HG02938 (cell line): ENCODE measurements around the gene KCNA10.

Source experiments
- ATAC-seq: cut with Tn5 transposase; IDR thresholded peaks from one replicate; pipeline ENCODE4 v1.9.1; 2021; ENCODE audit warnings: mild to moderate bottlenecking, moderate library complexity; ENCODE audit not compliant: unreplicated experiment

Gene KCNA10

GRCh38 chr1:110502402-110503151 lies 16.4 kb downstream of the KCNA10 start:
- ATAC-seq: no peak

DNA sequence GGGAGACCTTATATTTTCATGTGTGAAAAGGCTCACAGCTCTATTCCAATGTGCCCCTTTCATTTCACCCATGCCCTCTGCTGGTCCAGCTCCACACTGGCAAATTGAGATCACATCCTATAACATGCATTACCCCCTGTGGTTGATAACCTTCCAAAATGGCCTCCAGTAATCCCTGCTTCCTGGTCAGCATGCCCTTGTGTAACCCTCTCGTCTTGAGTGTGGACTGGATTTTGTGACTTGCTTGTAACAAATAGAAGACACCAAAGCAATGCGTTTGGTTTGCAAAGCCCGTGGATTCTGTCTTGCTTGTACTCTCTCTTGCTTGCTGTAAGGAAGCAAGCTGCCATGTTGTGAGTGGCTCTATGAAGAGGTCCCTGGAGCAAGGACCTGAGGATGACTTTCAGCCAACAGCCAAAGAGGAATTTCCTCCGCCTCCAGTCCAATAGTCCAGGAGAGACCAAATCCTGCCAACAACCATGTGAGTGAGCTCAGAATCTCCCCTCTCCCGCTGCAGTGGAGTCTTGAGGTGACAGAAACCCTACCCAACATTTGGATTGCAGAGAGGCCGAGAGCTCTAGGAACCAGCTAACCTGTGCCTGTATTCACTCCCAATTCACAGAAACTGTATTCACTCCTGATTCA lies 17.4 kb downstream of the KCNA10 start:
- ATAC-seq: no peak

DNA sequence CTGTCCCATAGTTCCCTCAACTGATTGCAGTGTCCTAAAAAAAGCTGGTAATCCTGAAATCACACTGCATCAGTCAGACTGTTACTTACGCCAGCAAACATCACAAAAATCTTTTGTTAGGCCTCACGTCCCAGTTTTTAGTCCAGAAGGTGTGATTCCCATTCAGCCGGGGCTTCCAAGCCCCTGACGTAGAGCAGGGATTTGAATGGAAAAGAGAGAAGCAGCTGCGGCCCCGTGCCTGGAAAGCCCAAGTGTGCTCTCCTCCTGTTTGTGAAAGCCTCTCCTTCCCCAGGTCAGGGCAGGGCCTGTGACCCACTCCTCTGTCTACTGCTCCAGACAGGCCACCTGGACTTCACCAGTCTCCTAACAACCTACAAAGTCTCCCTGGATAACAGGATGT lies 20.7 kb downstream of the KCNA10 start:
- ATAC-seq: no peak

- ATAC-seq: no peak
Observed at GRCh38 chr1:110495926-110496600, 22.9 kb downstream of the KCNA10 start.

- ATAC-seq: no peak
Observed at GRCh38 chr1:110494522-110495406, 24.2 kb downstream of the KCNA10 start.

DNA sequence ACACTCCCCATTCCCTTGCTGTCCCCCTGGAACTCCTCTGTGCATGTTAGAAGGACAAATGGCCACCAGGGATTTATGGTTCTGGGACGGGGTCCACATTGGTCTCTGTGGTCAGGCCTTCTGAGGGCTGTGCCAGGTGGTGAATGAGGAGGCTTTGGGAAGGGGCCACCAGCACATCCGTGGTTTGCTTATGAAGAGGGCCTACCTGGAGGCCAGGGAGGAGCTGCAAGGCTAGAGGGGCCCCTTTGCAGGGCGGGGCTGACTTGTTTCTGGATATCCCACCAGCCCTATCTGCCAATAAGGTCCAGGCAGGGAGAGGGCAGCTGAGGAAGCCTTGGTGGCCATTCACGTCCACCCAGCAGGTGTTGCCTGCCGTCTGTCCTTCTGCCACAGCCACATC lies 24.9 kb downstream of the KCNA10 start:
- ATAC-seq: no peak

DNA sequence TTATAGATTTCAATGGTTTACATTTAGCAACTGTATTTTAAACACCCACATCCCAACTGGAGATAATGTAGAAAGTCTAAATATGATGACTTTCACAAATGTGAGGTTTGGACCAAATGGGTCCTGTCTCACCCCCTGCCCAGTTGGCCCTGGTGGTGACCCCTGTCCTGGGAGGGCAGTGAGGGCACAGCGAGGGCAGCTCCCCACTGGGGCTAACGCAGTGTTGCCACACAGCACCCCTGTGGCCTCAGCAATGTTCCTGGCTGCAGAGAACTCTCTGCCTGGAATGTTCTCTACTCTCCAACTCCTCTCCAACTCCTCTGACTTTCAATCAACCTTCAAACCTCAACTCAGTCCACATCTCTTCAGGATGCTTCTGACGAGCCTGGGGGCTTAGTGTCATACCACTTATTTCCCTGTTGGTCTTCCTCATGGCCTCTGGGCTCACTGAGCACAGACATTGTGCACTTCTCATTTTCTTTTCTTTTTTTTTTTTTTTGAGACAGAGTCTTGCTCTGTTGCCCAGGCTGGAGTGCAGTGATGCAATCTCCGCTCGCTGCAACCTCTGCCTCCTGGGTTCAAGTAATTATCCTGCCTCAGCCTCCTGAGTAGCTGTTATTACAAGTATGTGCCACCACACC lies 25.8 kb downstream of the KCNA10 start:
- ATAC-seq: no peak

DNA sequence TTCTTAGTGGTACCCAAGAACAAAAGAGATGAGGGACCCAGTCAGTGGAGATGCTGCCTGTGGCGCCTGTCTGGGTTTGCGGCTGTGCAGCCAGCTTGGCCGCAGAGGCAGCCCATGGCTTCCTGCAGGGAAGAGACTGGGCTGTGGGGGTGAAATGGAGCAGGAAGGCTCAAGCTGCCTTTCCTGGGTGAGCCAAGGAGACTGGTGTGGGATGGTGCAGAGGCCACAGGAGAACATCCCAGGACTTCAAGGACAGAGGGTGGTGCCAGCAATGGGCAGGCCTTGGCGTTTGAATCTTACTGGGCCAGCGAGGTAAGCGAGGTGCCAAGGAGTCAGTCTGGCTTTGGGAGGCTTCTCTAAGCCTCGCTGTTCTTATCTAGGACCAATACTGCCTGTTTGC lies 26.4 kb downstream of the KCNA10 start:
- no peak for ATAC-seq

DNA sequence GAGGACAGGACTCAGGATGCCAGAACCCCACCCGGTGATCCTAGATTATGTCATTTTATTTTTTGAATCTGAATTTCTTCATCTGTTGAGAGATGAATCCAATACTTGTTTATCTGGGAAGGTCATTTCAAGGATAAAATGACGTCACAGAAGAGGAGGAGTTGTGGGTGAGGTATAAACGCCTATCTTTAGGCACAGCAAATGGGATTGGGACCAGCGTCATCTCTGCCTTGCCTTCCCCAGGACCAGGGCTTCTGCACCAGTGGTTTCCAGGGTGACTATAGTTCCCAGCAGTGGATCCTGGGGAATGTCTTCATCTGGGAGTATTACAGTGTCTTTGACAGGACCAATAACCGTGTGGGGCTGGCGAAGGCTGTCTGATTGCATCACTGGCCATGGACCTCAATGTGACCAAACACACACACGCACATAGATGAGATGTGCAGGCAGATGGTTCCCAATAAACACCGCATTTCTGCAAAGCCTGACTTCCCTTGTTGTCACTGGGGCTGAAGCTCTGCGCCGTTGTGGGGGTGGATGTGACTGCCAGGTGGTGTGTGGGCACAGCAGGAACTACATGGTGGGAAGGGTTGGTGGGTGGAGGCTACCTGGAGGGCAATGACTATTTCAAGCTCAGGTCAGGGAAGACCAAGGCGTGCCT lies 28.1 kb downstream of the KCNA10 start:
- no peak for ATAC-seq

- no peak for ATAC-seq
Observed at GRCh38 chr1:110489973-110490542, 28.9 kb downstream of the KCNA10 start.

DNA sequence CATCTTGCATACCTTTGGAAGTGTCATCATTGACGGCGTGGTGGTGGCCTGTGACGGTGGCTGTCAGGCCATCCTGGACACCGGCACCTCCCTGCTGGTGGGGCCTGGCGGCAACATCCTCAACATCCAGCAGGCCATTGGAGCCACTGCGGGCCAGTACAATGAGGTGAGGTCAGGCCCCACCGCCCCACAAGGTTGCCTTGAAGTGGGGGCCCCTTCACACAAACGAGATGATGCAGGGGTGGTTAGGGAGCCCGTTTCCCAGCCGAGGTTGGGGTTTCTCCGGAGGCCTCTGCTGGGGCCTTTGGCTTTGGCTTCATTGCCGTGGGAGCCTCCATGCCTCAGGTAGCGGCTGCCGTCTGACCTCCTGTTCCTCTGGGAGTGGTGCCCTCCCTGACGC lies 29.6 kb downstream of the KCNA10 start:
- ATAC-seq: no peak

DNA sequence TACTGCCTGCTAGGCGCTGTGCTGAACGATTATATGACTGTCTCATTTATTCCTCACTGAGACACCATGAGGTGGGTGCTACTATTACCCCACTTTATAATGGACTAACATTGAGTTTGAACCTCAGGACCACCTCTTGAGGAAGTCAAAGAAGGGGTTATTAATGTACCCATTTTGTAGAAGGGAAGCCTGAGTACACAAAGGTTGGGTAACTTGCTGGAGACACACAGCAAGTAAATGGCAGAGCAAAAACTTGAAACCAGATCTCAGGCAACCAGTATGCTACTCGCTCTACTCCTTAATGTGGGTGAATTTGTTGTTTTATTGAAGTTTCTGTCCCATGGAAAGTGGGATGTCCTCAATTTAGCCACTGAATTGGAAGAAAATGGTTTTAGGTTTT lies 30.1 kb downstream of the KCNA10 start:
- no peak for ATAC-seq

GRCh38 chr1:110488161-110488560 lies 30.8 kb downstream of the KCNA10 start:
- no peak for ATAC-seq

DNA sequence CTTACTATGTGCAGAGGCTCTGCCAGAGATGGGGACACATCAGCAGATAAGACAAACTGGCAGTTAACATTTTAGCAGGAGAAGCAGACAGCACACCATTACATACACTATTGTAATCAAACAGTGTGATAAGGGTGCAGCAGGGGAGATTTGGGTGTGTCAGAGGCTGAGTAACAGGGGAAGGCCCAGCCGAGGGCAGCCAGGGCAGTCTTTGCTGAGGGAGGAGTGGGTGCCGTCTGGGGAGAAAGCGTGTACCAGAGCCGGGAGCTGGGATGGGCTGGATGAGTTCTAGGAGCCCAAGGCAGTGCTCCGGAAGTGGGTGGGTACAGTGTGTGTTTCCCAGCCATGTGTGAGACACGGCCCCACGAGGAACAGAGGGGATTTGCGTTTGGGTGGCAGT lies 31.2 kb downstream of the KCNA10 start:
- no peak for ATAC-seq

DNA sequence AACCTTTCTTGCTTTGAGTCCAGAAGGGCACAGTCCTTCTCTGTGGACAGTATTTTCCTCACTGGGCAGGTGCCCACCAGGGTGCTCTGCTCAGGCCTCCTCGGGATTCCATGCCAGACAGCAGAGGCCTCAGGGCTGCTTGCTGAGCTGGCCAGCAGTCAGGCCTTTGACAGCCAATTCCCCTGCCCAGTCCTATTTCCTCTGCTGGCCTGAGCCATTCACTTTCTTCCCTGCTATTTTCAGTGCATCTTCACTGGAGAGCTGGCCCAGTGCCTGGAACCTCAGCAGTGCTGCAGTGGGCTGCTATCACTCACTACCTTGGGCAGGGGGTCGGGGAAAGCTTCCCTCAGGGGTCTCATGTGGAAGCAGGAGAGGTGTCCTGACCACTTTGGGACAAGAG lies 33.2 kb downstream of the KCNA10 start:
- ATAC-seq: no peak

- no peak for ATAC-seq
Observed at GRCh38 chr1:110484801-110485200, 34.2 kb downstream of the KCNA10 start.

DNA sequence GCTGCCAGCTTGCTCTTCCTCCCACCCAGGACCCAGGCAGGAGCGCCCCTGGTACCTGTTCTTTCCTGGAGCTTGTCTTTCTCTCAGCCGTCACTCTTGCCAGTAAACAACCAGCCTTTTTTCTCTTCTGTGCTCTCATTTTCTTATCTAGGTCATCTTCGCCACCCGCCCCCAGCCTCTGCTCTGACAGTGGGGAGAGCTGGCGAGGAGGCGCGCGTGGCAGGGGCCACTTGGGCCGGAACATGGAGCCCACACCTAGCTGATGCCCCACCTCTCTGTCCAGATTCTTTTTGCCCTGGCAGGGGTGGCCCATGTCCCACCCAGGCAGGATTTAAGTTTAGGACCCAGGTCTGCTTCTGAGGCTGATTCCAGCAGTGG lies 35.7 kb downstream of the KCNA10 start:
- ATAC-seq: no peak

DNA sequence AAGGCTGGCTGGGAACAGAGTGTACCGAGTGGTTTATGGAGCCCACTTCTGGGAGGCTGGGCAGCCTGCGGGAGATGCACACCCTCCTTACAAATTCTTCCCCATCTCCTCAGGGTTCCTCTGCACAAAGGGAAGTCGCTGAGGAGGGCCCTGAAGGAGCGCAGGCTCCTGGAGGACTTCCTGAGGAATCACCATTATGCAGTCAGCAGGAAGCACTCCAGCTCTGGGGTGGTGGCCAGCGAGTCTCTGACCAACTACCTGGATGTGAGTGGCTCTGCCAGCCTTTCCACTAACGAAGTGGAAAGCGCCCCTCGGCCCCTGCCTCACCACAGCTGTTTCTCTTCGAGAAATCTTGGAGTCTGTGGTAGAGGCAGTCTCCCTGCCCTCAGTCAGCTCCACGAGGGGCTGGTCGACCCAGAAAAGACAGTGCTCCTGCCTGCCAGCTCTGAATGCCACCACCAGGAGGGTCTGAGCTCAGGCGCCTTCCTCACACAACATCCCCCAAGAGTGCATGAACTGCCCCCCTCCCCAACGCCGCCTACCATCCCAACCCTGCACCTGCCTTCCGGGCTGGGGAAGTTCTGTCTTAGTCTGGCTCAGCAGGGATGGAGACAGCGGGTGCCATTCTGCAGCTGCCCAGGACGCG lies 36.2 kb downstream of the KCNA10 start:
- ATAC-seq: no peak

DNA sequence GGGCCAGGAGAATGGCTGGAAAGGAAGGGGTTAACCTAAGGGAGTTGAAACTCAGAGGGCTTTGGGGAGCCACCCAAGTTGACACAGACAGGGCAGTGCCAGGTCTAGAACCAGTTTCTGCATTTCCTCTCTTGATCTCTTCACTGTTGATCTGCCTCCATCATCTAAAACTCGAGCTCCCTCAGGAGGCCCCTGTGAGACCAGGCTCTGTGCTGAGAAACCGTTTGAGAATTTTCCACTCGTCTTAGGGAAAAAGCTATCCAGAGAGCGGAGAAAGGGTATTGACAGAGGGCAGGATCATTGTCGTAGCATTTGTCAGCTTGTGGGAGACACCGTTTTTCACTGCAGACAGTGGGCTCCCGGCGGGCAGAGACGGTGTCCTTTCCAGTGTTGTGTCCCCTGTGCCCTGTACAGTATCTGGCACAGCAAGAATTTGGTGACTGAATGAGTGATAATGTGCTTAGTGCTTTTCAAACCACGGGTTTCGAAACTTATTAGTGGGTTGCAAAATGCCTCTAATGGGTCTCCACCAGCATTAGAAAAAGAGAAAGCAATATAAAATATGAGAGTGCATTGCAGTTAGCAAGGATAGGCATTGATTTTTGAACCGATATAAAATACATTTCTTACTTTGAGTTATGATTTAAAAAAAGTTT lies 36.9 kb downstream of the KCNA10 start:
- ATAC-seq: no peak
